Measurements from ENCODE around the gene SHROOM3. TPM values are rescaled to one million over a fixed set of nuclear protein-coding genes. Genes with fewer than 3 reads are reported as not detected.

SHROOM3 gene
- total and polyA plus RNA-seq, 8 donors, result 6.1 to 212 (median 77.6) TPM

GRCh38 chr4:76655566-76656479 lies 220.8 kb downstream of the SHROOM3 start:
- no peak for TF ChIP-seq POLR2A (IDR thresholded peaks at IDR 0.05)
- TF ChIP-seq CTCF (IDR thresholded peaks at IDR 0.05), result no peak
- no peak for TF ChIP-seq EP300 (IDR thresholded peaks at IDR 0.05)
- no peak for TF ChIP-seq POLR2AphosphoS5 (IDR thresholded peaks at IDR 0.05)
- Histone ChIP-seq H3K4me3 (no peak overlapping the region), H3K36me3 (no peaks in the 10 kb centered on the region), H3K27me3 (no peaks in the 10 kb centered on the region), H3K27ac (peak overlapping the region in 4 of 5 donors; percentile 20 to 45 (median 42)), H3K9me3 (no peaks in the 10 kb centered on the region), H3K4me1 (peaks cover 9 to 44% (median 23%) of the 10 kb centered on the region in 4 donors)
- intact Hi-C loops (cut with DNase I; ENCODE audit: low total_unique reads), result no loop called here
- 67 to 74% (median 70%) methylated on average over 6 of the region's 6 CpGs for WGBS, 5 donors
- DNase-seq, result no peak

GRCh38 chr4:76657443-76657842 lies 222.4 kb downstream of the SHROOM3 start:
- Histone ChIP-seq H3K27ac (peak overlapping the region in 3 of 5 donors; percentile 3 to 25 (median 8)), H3K4me1 (peaks cover 9 to 44% (median 23%) of the 10 kb centered on the region in 4 donors), H3K9me3 (no peaks in the 10 kb centered on the region), H3K36me3 (no peaks in the 10 kb centered on the region), H3K27me3 (no peaks in the 10 kb centered on the region), H3K4me3 (no peak overlapping the region)
- TF ChIP-seq POLR2AphosphoS5 (IDR thresholded peaks at IDR 0.05) (no peak), CTCF (IDR thresholded peaks at IDR 0.05) (no peak), EP300 (IDR thresholded peaks at IDR 0.05) (no peak), POLR2A (IDR thresholded peaks at IDR 0.05) (no peak)
- 66 to 82% (median 75%) methylated on average over 2 of the region's 2 CpGs for WGBS, 5 donors
- intact Hi-C loops (cut with DNase I; ENCODE audit: low total_unique reads), result no loop called here
- DNase-seq, result no peak

- 69 to 84% (median 83%) methylated on average over 3 of the region's 3 CpGs for WGBS, 5 donors
- no peak overlapping the region for H3K4me3 ChIP-seq
- no peaks in the 10 kb centered on the region for H3K27me3 ChIP-seq
- TF ChIP-seq POLR2AphosphoS5 (IDR thresholded peaks at IDR 0.05), result no peak
- TF ChIP-seq CTCF (IDR thresholded peaks at IDR 0.05), result no peak
- no peak for TF ChIP-seq EP300 (IDR thresholded peaks at IDR 0.05)
- TF ChIP-seq POLR2A (IDR thresholded peaks at IDR 0.05), result no peak
- H3K27ac ChIP-seq, result peak overlapping the region in 2 of 5 donors; percentile 3 to 8
- H3K9me3 ChIP-seq, result no peaks in the 10 kb centered on the region
- peaks cover 9 to 47% (median 23%) of the 10 kb centered on the region in 4 donors for H3K4me1 ChIP-seq
- no peaks in the 10 kb centered on the region for H3K36me3 ChIP-seq
- intact Hi-C loops (cut with DNase I; ENCODE audit: low total_unique reads), result no loop called here
- DNase-seq, result no peak
Measured at GRCh38 chr4:76658231-76659102, 223.4 kb downstream of the SHROOM3 start.

GRCh38 chr4:76659103-76659490 lies 224.1 kb downstream of the SHROOM3 start:
- intact Hi-C loops (cut with DNase I; ENCODE audit: low total_unique reads), result no loop called here
- Histone ChIP-seq H3K4me1 (peaks cover 9 to 48% (median 24%) of the 10 kb centered on the region in 4 donors), H3K36me3 (no peaks in the 10 kb centered on the region), H3K9me3 (no peaks in the 10 kb centered on the region), H3K27me3 (no peaks in the 10 kb centered on the region), H3K27ac (peak overlapping the region in 1 of 5 donors; percentile 8), H3K4me3 (no peak overlapping the region)
- 84 to 93% (median 87%) methylated on average over 1 of the region's 1 CpG for WGBS, 5 donors
- TF ChIP-seq POLR2AphosphoS5 (IDR thresholded peaks at IDR 0.05), result no peak
- TF ChIP-seq EP300 (IDR thresholded peaks at IDR 0.05), result no peak
- no peak for TF ChIP-seq CTCF (IDR thresholded peaks at IDR 0.05)
- no peak for TF ChIP-seq POLR2A (IDR thresholded peaks at IDR 0.05)
- no peak for DNase-seq

Measured in stomach (tissue), 9 donors.